ENCODE measurements around the gene VTI1A.

VTI1A gene

GRCh38 chr10:112720178-112720577 is 273.2 kb downstream of the VTI1A start:
- H3K4me2 ChIP-seq (ENCODE audit: low read depth, low read length, poor library complexity, severe bottlenecking), result no peak overlapping the region

GRCh38 chr10:112721080-112721698 is 274.2 kb downstream of the VTI1A start:
- Histone ChIP-seq H4K20me1 (ENCODE audit: insufficient read depth, low read length, poor library complexity, severe bottlenecking) (no peaks in the 10 kb centered on the region), H3K79me2 (ENCODE audit: insufficient read depth, low read length) (no peaks in the 10 kb centered on the region), H3K4me2 (ENCODE audit: low read depth, low read length, poor library complexity, severe bottlenecking) (no peak overlapping the region), H3K36me3 (ENCODE audit: insufficient read depth, low read length) (no peaks in the 10 kb centered on the region), H3K9ac (ENCODE audit: low read depth, low read length, poor library complexity, severe bottlenecking) (no peak overlapping the region), H3K9me3 (ENCODE audit: insufficient read depth, low read depth, low read length) (no peaks in the 10 kb centered on the region), H2AFZ (ENCODE audit: low read length) (no peak overlapping the region), H3K27me3 (ENCODE audit: insufficient read depth, low read length, poor library complexity, severe bottlenecking) (no peaks in the 10 kb centered on the region), H3K9me2 (replicated peaks; ENCODE audit: low read depth, low read length) (no peaks in the 10 kb centered on the region), H3K4me3 (ENCODE audit: low read length, poor library complexity, severe bottlenecking) (no peak overlapping the region), H3K4me1 (ENCODE audit: insufficient read depth, low read length, poor library complexity, severe bottlenecking) (no peaks in the 10 kb centered on the region), H3F3A (ENCODE audit: low read depth) (no peaks in the 10 kb centered on the region)
- TF ChIP-seq EZH2phosphoT487 (IDR thresholded peaks at IDR 0.05; ENCODE audit: borderline replicate concordance), result no peak
- peak; percentile 72 for TF ChIP-seq CTCF (conservative IDR thresholded peaks at IDR 0.05; ENCODE audit: low read length)

More at GRCh38 chr10:112720178-112720577, 273.2 kb downstream of the VTI1A start:
- no peaks in the 10 kb centered on the region for H3K27me3 ChIP-seq (ENCODE audit: insufficient read depth, low read length, poor library complexity, severe bottlenecking)
- no peaks in the 10 kb centered on the region for H3K9me2 ChIP-seq (replicated peaks; ENCODE audit: low read depth, low read length)
- no peak overlapping the region for H3K4me3 ChIP-seq (ENCODE audit: low read length, poor library complexity, severe bottlenecking)
- no peak for TF ChIP-seq EZH2phosphoT487 (IDR thresholded peaks at IDR 0.05; ENCODE audit: borderline replicate concordance)
- TF ChIP-seq CTCF (conservative IDR thresholded peaks at IDR 0.05; ENCODE audit: low read length), result no peak
- H3K9me3 ChIP-seq (ENCODE audit: insufficient read depth, low read depth, low read length), result no peaks in the 10 kb centered on the region
- H3K79me2 ChIP-seq (ENCODE audit: insufficient read depth, low read length), result no peaks in the 10 kb centered on the region
- no peaks in the 10 kb centered on the region for H4K20me1 ChIP-seq (ENCODE audit: insufficient read depth, low read length, poor library complexity, severe bottlenecking)
- no peaks in the 10 kb centered on the region for H3K36me3 ChIP-seq (ENCODE audit: insufficient read depth, low read length)
- H3K9ac ChIP-seq (ENCODE audit: low read depth, low read length, poor library complexity, severe bottlenecking), result no peak overlapping the region
- H3F3A ChIP-seq (ENCODE audit: low read depth), result no peaks in the 10 kb centered on the region
- no peak overlapping the region for H2AFZ ChIP-seq (ENCODE audit: low read length)
- H3K4me1 ChIP-seq (ENCODE audit: insufficient read depth, low read length, poor library complexity, severe bottlenecking), result no peaks in the 10 kb centered on the region

DNA sequence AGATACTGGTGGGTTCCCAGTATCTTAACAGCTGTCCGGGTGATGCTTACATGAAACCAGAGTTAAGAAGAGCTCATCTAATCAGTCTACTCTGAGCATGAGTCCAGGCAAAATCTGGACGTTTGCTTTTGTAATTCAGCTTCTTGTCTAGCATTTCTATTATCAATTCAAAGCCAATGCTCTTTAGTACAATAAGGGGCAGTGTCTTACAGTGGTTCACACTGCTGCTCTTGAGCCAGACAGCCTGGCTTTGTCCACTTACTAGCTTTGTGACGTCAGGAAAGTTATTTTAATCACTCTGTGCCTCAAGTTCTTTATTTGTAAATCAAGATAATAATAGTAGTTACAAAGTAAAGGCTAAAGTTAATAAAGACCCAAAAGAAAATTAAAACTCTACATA is 275.7 kb downstream of the VTI1A start:
- no peaks in the 10 kb centered on the region for H3K9me2 ChIP-seq (replicated peaks; ENCODE audit: low read depth, low read length)
- no peak overlapping the region for H3K4me3 ChIP-seq (ENCODE audit: low read length, poor library complexity, severe bottlenecking)
- TF ChIP-seq CTCF (conservative IDR thresholded peaks at IDR 0.05; ENCODE audit: low read length), result no peak
- no peak for TF ChIP-seq EZH2phosphoT487 (IDR thresholded peaks at IDR 0.05; ENCODE audit: borderline replicate concordance)
- H3K79me2 ChIP-seq (ENCODE audit: insufficient read depth, low read length), result no peaks in the 10 kb centered on the region
- H3F3A ChIP-seq (ENCODE audit: low read depth), result no peaks in the 10 kb centered on the region
- no peaks in the 10 kb centered on the region for H3K27me3 ChIP-seq (ENCODE audit: insufficient read depth, low read length, poor library complexity, severe bottlenecking)
- H3K9me3 ChIP-seq (ENCODE audit: insufficient read depth, low read depth, low read length), result no peaks in the 10 kb centered on the region
- H3K4me2 ChIP-seq (ENCODE audit: low read depth, low read length, poor library complexity, severe bottlenecking), result no peak overlapping the region
- H2AFZ ChIP-seq (ENCODE audit: low read length), result no peak overlapping the region
- H3K9ac ChIP-seq (ENCODE audit: low read depth, low read length, poor library complexity, severe bottlenecking), result no peak overlapping the region
- no peaks in the 10 kb centered on the region for H4K20me1 ChIP-seq (ENCODE audit: insufficient read depth, low read length, poor library complexity, severe bottlenecking)
- no peaks in the 10 kb centered on the region for H3K4me1 ChIP-seq (ENCODE audit: insufficient read depth, low read length, poor library complexity, severe bottlenecking)
- no peaks in the 10 kb centered on the region for H3K36me3 ChIP-seq (ENCODE audit: insufficient read depth, low read length)

Data from Loucy (cell line).